ENCODE measurements around the gene ARHGEF7.

The ARHGEF7 gene

GRCh38 chr13:111314852-111315251 is 199.7 kb downstream of the ARHGEF7 start:
- no peak for DNase-seq

GRCh38 chr13:111315347-111315995 is 200.4 kb downstream of the ARHGEF7 start:
- DNase-seq = no peak

GRCh38 chr13:111316161-111316730 is 201.1 kb downstream of the ARHGEF7 start:
- DNase-seq = no peak

GRCh38 chr13:111317042-111317550 is 202.0 kb downstream of the ARHGEF7 start:
- no peak for DNase-seq

- DNase-seq = no peak
Observed at GRCh38 chr13:111317571-111318345, 202.6 kb downstream of the ARHGEF7 start.

GRCh38 chr13:111318386-111318785 is 203.3 kb downstream of the ARHGEF7 start:
- DNase-seq = no peak

GRCh38 chr13:111319521-111319920 is 204.4 kb downstream of the ARHGEF7 start:
- no peak for DNase-seq

- no peak for DNase-seq
Observed at GRCh38 chr13:111319998-111320911, 205.1 kb downstream of the ARHGEF7 start, which contains the start of gene TEX29. TEX29 (plus strand) TSS chr13:111320642; CDS start chr13:111320891, 249 bp downstream.

GRCh38 chr13:111322001-111322915 is 207.1 kb downstream of the ARHGEF7 start:
- no peak for DNase-seq

GRCh38 chr13:111322916-111323331 is 207.8 kb downstream of the ARHGEF7 start:
- DNase-seq = no peak

GRCh38 chr13:111323549-111323948 is 208.4 kb downstream of the ARHGEF7 start:
- no peak for DNase-seq

GRCh38 chr13:111323950-111324651 is 209.0 kb downstream of the ARHGEF7 start:
- DNase-seq = no peak

- no peak for DNase-seq
Observed at GRCh38 chr13:111324736-111325135, 209.6 kb downstream of the ARHGEF7 start.

- DNase-seq = no peak
Observed at GRCh38 chr13:111325146-111325890, 210.2 kb downstream of the ARHGEF7 start.

GRCh38 chr13:111325941-111326620 is 211.0 kb downstream of the ARHGEF7 start:
- DNase-seq = no peak

GRCh38 chr13:111326621-111326965 is 211.5 kb downstream of the ARHGEF7 start:
- no peak for DNase-seq

GRCh38 chr13:111326981-111327642 is 212.0 kb downstream of the ARHGEF7 start:
- DNase-seq = no peak

- DNase-seq = no peak
Observed at GRCh38 chr13:111327730-111328573, 212.8 kb downstream of the ARHGEF7 start.

Measured in activated gamma-delta T cell (primary cell).